Spleen (tissue), 7 donors: ENCODE measurements around the gene ITGA1.
A peak's percentile ranks its signal among the peaks of the same experiment; 100 is the strongest.

Experiments used
- CTCF ChIP-seq, 11 experiments: fragments of 200-600 bp in 7 of 11; fragments of 450-650 bp in 4 of 11; sonication (generic) in 4 of 11; IDR thresholded peaks in 8 of 11; conservative IDR thresholded peaks in 3 of 11; 1 replicate in 7 of 11; 2 replicates in 4 of 11; pipeline versions ENCODE4 v1.4.0 to v1.8.0; 2016 to 2021; ENCODE audit warnings: antibody characterized with exemption in 11 of 11, inconsistent platforms in 4 of 11, mild to moderate bottlenecking in 1 of 11
- POLR2A ChIP-seq, 3 donors: fragments of 450-650 bp; IDR thresholded peaks; one replicate each; pipeline ENCODE4 v1.5.1; 2017; ENCODE audit warnings: antibody characterized with exemption in 3 of 3, mild to moderate bottlenecking in 1 of 3
- POLR2AphosphoS5 ChIP-seq, 3 donors: sonication (generic); formaldehyde crosslinking; IDR thresholded peaks; one replicate each; pipeline ENCODE4 v1.5.1; 2017; ENCODE audit warnings: antibody characterized with exemption in 3 of 3
- donor health status: DM: no; HTN: no; CAD: no; lungs with moderate emphysema.
- donor health status: DM: no; HTN: no; CAD: no.
- donor health status: DM: no; HTN: no; CAD: no.

DNA sequence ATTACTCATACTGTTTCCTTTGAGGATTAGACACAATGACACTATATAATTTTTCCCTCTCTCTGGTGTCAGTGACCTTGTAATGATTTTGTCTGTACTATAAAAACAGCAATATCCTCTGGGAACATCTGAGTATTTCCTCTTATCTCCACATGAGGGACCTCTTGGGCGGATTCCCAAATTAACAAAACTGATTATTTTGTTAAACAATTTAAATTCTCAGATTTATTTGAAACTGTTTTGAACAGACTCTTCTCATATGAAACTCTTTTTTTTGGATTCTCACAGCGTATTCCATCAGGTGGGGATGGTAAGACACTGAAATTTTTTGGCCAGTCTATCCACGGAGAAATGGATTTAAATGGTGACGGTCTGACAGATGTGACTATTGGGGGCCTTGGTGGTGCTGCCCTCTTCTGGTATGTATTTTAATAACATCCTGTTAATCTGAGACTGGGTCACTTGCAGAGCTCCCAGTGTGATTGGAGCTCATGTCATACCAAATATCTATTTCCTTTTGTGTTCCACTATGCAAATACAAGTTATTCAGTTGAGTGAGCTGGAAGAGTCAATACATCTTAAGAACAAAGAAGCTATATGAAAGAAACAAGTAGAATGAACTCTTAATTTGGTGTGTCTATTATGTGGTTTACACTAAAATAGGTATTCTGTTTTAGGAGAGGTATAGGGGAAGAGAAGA, 127.6 kb downstream of the ITGA1 start:
- TF ChIP-seq POLR2AphosphoS5 (IDR thresholded peaks at IDR 0.05) (peak in 1 of 3 donors; percentile 17), CTCF (IDR thresholded peaks at IDR 0.05 in 8 of 11, conservative IDR thresholded peaks at IDR 0.05 in 3 of 11) (peak; percentile 30 to 80 (median 69)), POLR2A (IDR thresholded peaks at IDR 0.05) (no peak)
